HG02870 (cell line): Measurements from ENCODE around the gene AGAP1.
"Not testable (repeated sequence)": the region's sequence is repeated elsewhere in the genome, so short reads cannot be mapped to it uniquely, and the experiment has no call there.

Experiments used
- ATAC-seq: cut with Tn5 transposase; IDR thresholded peaks from one replicate; pipeline ENCODE4 v1.9.1; 2021; ENCODE audit warnings: mild to moderate bottlenecking, moderate library complexity; ENCODE audit not compliant: unreplicated experiment

AGAP1 gene

GRCh38 chr2:236124182-236124893 is 630.5 kb downstream of the AGAP1 start:
- no peak for ATAC-seq

- no peak for ATAC-seq
These were observed 631.7 kb downstream of the AGAP1 start for GRCh38 chr2:236125541-236125940.

- no peak for ATAC-seq
These were observed 633.2 kb downstream of the AGAP1 start for GRCh38 chr2:236127010-236127409.

- no peak for ATAC-seq
These were observed 634.5 kb downstream of the AGAP1 start for GRCh38 chr2:236128321-236128720.

- ATAC-seq, result no peak
These were observed 636.1 kb downstream of the AGAP1 start for GRCh38 chr2:236129935-236130334.

GRCh38 chr2:236130349-236130998 is 636.6 kb downstream of the AGAP1 start:
- no peak for ATAC-seq

GRCh38 chr2:236131073-236131692 is 637.3 kb downstream of the AGAP1 start:
- ATAC-seq, result no peak

GRCh38 chr2:236133410-236134012 is 639.7 kb downstream of the AGAP1 start:
- no peak for ATAC-seq

- ATAC-seq, result no peak
These were observed 642.7 kb downstream of the AGAP1 start for GRCh38 chr2:236136538-236136937.

- no peak for ATAC-seq
These were observed 643.2 kb downstream of the AGAP1 start for GRCh38 chr2:236137066-236137465.

- ATAC-seq, result not testable (repeated sequence)
These were observed 647.8 kb downstream of the AGAP1 start for GRCh38 chr2:236141616-236142015.

- no peak for ATAC-seq
These were observed 650.0 kb downstream of the AGAP1 start for GRCh38 chr2:236143811-236144210.

- no peak for ATAC-seq
These were observed 652.6 kb downstream of the AGAP1 start for GRCh38 chr2:236146436-236146835.

- ATAC-seq, result no peak
These were observed 661.6 kb downstream of the AGAP1 start for GRCh38 chr2:236155406-236155805.

- ATAC-seq, result no peak
These were observed 662.4 kb downstream of the AGAP1 start for GRCh38 chr2:236156095-236156859.

GRCh38 chr2:236156860-236157194 is 663.0 kb downstream of the AGAP1 start:
- no peak for ATAC-seq

- ATAC-seq, result no peak
These were observed 663.5 kb downstream of the AGAP1 start for GRCh38 chr2:236157366-236157765.

GRCh38 chr2:236157815-236158498 is 664.1 kb downstream of the AGAP1 start:
- no peak for ATAC-seq

- no peak for ATAC-seq
These were observed 665.3 kb downstream of the AGAP1 start for GRCh38 chr2:236158969-236159777.

- no peak for ATAC-seq
These were observed 665.9 kb downstream of the AGAP1 start for GRCh38 chr2:236159778-236160170.
